Lower leg skin (tissue), 3 donors: ENCODE data around the gene CAMKMT.

Experiments used
- POLR2A ChIP-seq, 2 donors: fragments of 450-650 bp; IDR thresholded peaks; one replicate each; pipeline ENCODE4 v1.6.1; 2016 to 2017; ENCODE audit warnings: antibody characterized with exemption in 2 of 2, mild to moderate bottlenecking in 1 of 2, moderate library complexity in 1 of 2
- TF ChIP-seq, protein P1 (sequence below), 3 donors: fragments of 450-650 bp; IDR thresholded peaks; one replicate each; pipeline ENCODE4 v1.5.1; 2016; ENCODE audit warnings: antibody characterized with exemption in 3 of 3, mild to moderate bottlenecking in 3 of 3, moderate library complexity in 2 of 3

GRCh38 chr2:44442019-44442418 is 80.3 kb downstream of the CAMKMT start:
- TF ChIP-seq, protein P1, sequence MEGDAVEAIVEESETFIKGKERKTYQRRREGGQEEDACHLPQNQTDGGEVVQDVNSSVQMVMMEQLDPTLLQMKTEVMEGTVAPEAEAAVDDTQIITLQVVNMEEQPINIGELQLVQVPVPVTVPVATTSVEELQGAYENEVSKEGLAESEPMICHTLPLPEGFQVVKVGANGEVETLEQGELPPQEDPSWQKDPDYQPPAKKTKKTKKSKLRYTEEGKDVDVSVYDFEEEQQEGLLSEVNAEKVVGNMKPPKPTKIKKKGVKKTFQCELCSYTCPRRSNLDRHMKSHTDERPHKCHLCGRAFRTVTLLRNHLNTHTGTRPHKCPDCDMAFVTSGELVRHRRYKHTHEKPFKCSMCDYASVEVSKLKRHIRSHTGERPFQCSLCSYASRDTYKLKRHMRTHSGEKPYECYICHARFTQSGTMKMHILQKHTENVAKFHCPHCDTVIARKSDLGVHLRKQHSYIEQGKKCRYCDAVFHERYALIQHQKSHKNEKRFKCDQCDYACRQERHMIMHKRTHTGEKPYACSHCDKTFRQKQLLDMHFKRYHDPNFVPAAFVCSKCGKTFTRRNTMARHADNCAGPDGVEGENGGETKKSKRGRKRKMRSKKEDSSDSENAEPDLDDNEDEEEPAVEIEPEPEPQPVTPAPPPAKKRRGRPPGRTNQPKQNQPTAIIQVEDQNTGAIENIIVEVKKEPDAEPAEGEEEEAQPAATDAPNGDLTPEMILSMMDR (IDR thresholded peaks at IDR 0.05) = no peak
- TF ChIP-seq POLR2A (IDR thresholded peaks at IDR 0.05) = no peak
